CD4-positive, alpha-beta T cell (primary cell): ENCODE data around the gene ARGLU1. TPM values are rescaled to one million over a fixed set of nuclear protein-coding genes. Genes with fewer than 3 reads are reported as not detected.

Source experiments
- ATAC-seq: fragments of 200-7000 bp; cut with Tn5 transposase; one replicate; pipeline ENCODE4 v1.10.0; 2022; ENCODE audit warnings: mild to moderate bottlenecking; ENCODE audit not compliant: poor library complexity
- CTCF ChIA-PET: fragments of 350-600 bp; sonication (Branson Sonifier 250); formaldehyde crosslinking; loops from one replicate; lab custom pipeline; 2021; ENCODE audit warnings: antibody characterized with exemption, inconsistent platforms; lab: Charles Lee
- POLR2A ChIA-PET: fragments of 350-600 bp; sonication (Branson Sonifier 250); formaldehyde crosslinking; loops from one replicate; lab custom pipeline; 2021; ENCODE audit warnings: antibody characterized with exemption, inconsistent platforms; lab: Charles Lee
- DNase-seq, 14 experiments: peaks; one replicate each; pipeline ENCODE4 v3.0.0-alpha.2; 2013 to 2020; ENCODE audit warnings: mixed read lengths in 2 of 14
- H3K27ac ChIP-seq, 2 donors: one replicate each; pipeline versions ENCODE4 v1.5.1 to v1.7.0; 2013; ENCODE audit warnings: low read length in 2 of 2, low read depth in 1 of 2, mild to moderate bottlenecking in 1 of 2
- H3K27me3 ChIP-seq, 2 experiments: 1 replicate in 1 of 2; 2 replicates in 1 of 2; pipeline versions ENCODE4 v1.6.1 to v1.7.0; 2013; ENCODE audit warnings: low read length in 2 of 2, control low read depth in 1 of 2, mild to moderate bottlenecking in 1 of 2, moderate library complexity in 1 of 2; ENCODE audit not compliant: insufficient read depth in 2 of 2, control insufficient read depth in 1 of 2
- H3K36me3 ChIP-seq: one replicate; pipeline ENCODE4 v1.6.1; 2013; ENCODE audit warnings: low read length, control low read depth; ENCODE audit not compliant: insufficient read depth
- H3K4me1 ChIP-seq: one replicate; pipeline ENCODE4 v1.6.1; 2013; ENCODE audit warnings: low read length, control low read depth; ENCODE audit not compliant: insufficient read depth
- H3K4me3 ChIP-seq: one replicate; pipeline ENCODE4 v1.5.1; 2013; ENCODE audit warnings: mild to moderate bottlenecking, low read length, moderate library complexity
- H3K9me3 ChIP-seq, 2 experiments: 1 replicate in 1 of 2; 2 replicates in 1 of 2; pipeline versions ENCODE4 v1.6.1 to v1.7.0; 2013; ENCODE audit warnings: low read length in 2 of 2, mild to moderate bottlenecking in 2 of 2, control low read depth in 1 of 2, moderate library complexity in 1 of 2; ENCODE audit not compliant: control insufficient read depth in 1 of 2, insufficient read depth in 1 of 2
- H3K27ac Mint-ChIP-seq: one replicate; pipeline ENCODE4 v1.8.0; 2020; ENCODE audit warnings: mixed read lengths
- H3K27me3 Mint-ChIP-seq: one replicate; pipeline ENCODE4 v1.8.0; 2021; ENCODE audit warnings: mixed read lengths
- H3K36me3 Mint-ChIP-seq: one replicate; pipeline ENCODE4 v1.8.0; 2021; ENCODE audit warnings: low read depth, mixed read lengths
- H3K4me1 Mint-ChIP-seq: one replicate; pipeline ENCODE4 v1.8.0; 2021; ENCODE audit warnings: low read depth, mixed read lengths
- H3K4me3 Mint-ChIP-seq: one replicate; pipeline ENCODE4 v1.8.0; 2020; ENCODE audit warnings: mild to moderate bottlenecking, mixed read lengths
- H3K9me3 Mint-ChIP-seq: one replicate; pipeline ENCODE4 v1.8.0; 2020; ENCODE audit warnings: mixed read lengths
- intact Hi-C, 2 experiments: fragments of 100-400 bp; cut with DNase I in 1 of 2; cut with micrococcal nuclease in 1 of 2; formaldehyde crosslinking; loops; one replicate each; pipeline versions ENCODE4 v1.15.1 to v1.9.0; 2023 to 2025; cut with DNase I, micrococcal nuclease
- total RNA-seq, 174 experiments: library from RNA in 2 of 174; stranded (reverse) in 2 of 174; gene quantifications; one replicate each; pipeline ENCODE4 v1.2.3 and lab custom pipeline; 2021 to 2026
- TF ChIP-seq, protein P1 (sequence below): fragments of 200-600 bp; IDR thresholded peaks from one replicate; pipeline ENCODE4 v1.8.0; 2022; ENCODE audit warnings: antibody characterized with exemption, mild to moderate bottlenecking

The ARGLU1 gene
- total RNA-seq, 2 experiments from 2014 or later, result 146 to 152 TPM

DNA sequence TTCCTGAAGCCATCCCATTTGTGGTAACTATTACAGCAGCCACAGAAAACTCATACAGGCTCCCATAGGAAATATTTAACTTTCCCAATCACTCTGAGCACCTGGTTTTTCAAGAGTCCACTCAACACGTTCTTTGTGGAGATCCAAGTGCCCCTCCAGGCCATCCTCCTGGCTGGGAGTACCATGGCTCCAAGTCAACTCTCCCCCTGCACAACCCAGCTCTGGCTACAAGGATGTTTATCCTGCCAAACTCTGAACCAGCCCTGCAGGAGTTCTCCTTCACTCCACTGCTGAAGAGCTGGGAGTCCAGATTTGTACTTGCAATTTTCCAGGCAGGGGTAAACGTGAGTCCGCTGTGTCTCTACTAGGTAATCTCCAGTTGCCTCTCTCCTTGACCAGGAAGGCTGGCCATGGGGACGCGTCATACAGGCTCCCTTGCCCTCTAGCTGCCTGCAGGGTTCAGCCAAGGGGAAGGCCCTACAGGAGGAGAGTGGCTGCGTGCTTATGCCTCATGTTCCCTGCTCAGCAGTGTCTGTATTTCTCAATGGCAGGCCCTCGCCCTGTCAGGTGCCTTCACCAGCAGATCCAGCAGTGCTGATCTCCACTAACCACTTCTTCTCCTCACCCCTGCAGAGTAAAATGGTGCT lies 29.9 kb upstream of the ARGLU1 start:
- Histone ChIP-seq H3K36me3 (no peaks in the 10 kb centered on the region), H3K9me3 (no peaks in the 10 kb centered on the region), H3K27me3 (no peaks in the 10 kb centered on the region), H3K4me1 (no peaks in the 10 kb centered on the region), H3K27ac (no peak overlapping the region), H3K4me3 (no peak overlapping the region)
- H3K9me3 Mint-ChIP-seq, result no peaks in the 10 kb centered on the region
- CTCF ChIA-PET, result no interaction called here
- H3K4me3 Mint-ChIP-seq, result no peak overlapping the region
- intact Hi-C loops, result no loop called here
- no peak overlapping the region for H3K27ac Mint-ChIP-seq
- H3K4me1 Mint-ChIP-seq, result peaks cover 18% of the 10 kb centered on the region
- ATAC-seq (no peak), DNase-seq (no peak)
- POLR2A ChIA-PET, result no interaction called here
- H3K36me3 Mint-ChIP-seq, result no peaks in the 10 kb centered on the region
- TF ChIP-seq, protein P1, sequence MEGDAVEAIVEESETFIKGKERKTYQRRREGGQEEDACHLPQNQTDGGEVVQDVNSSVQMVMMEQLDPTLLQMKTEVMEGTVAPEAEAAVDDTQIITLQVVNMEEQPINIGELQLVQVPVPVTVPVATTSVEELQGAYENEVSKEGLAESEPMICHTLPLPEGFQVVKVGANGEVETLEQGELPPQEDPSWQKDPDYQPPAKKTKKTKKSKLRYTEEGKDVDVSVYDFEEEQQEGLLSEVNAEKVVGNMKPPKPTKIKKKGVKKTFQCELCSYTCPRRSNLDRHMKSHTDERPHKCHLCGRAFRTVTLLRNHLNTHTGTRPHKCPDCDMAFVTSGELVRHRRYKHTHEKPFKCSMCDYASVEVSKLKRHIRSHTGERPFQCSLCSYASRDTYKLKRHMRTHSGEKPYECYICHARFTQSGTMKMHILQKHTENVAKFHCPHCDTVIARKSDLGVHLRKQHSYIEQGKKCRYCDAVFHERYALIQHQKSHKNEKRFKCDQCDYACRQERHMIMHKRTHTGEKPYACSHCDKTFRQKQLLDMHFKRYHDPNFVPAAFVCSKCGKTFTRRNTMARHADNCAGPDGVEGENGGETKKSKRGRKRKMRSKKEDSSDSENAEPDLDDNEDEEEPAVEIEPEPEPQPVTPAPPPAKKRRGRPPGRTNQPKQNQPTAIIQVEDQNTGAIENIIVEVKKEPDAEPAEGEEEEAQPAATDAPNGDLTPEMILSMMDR, result no peak
- H3K27me3 Mint-ChIP-seq, result peaks cover 21% of the 10 kb centered on the region

DNA sequence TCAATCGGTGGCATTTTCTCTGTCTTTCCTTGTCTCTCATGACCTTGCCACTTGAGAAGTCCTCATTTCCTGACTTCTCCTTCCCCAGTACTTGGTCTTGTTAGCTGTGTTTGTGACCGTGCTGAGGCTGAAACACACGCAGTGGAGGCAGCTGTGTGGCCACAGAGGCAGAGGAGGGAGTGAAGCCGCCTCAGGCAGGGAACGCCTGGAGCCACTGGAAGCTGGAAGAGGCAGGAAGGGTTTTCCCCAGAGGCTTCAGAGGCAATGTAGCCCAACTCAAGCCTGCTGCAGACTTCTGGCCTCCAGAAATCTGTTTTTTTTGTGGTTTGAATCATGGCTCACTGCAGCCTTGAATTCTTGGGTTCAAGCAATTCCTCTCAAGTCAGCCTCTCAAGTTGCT lies 29.2 kb upstream of the ARGLU1 start:
- Mint-ChIP-seq H3K4me1 (peaks cover 12% of the 10 kb centered on the region), H3K4me3 (no peak overlapping the region), H3K9me3 (no peaks in the 10 kb centered on the region), H3K27me3 (peaks cover 26% of the 10 kb centered on the region), H3K27ac (no peak overlapping the region), H3K36me3 (no peaks in the 10 kb centered on the region)
- ATAC-seq (no peak), DNase-seq (no peak)
- Histone ChIP-seq H3K9me3 (no peaks in the 10 kb centered on the region), H3K27ac (no peak overlapping the region), H3K36me3 (no peaks in the 10 kb centered on the region), H3K4me3 (no peak overlapping the region), H3K4me1 (no peaks in the 10 kb centered on the region), H3K27me3 (no peaks in the 10 kb centered on the region)
- intact Hi-C loops, result no loop called here
- ChIA-PET POLR2A (no interaction called here), CTCF (no interaction called here)
- TF ChIP-seq, protein P1, result no peak

DNA sequence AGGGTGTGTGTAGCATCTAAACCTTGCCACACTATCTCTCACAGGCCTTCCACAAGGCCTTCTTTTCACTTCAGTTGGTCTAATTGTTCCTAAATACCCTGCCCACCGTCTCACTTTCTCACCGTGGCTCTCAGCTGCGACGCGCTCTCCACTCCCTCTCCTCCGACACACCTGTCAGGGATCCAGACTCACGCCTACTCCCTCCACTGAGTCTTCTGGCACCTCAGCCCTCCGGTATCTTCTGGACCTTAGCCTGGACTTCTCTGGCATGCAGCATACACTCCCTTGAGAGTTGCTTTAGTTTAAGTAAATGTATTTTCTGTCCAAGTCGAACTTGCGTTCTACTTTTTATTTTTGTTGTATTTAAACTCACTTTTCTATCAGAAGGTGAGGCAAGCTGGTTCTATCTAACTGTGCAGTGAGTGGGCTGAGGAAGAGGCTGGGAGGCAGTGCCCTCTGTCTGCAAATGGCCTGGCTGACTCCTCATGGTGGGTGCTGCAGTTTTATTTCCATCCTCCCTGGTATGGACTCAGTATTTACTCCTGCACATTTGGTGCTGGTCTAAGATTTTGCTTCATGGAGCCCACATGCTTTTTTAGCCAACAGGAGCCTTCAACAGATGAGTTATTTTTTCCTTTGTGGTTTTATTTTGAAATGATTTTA lies 28.5 kb upstream of the ARGLU1 start:
- Histone ChIP-seq H3K4me3 (no peak overlapping the region), H3K27me3 (no peaks in the 10 kb centered on the region), H3K27ac (no peak overlapping the region), H3K36me3 (no peaks in the 10 kb centered on the region), H3K4me1 (no peaks in the 10 kb centered on the region), H3K9me3 (no peaks in the 10 kb centered on the region)
- Mint-ChIP-seq H3K4me1 (peaks cover 11% of the 10 kb centered on the region), H3K9me3 (no peaks in the 10 kb centered on the region), H3K27ac (no peak overlapping the region), H3K27me3 (peaks cover 34% of the 10 kb centered on the region), H3K4me3 (no peak overlapping the region), H3K36me3 (no peaks in the 10 kb centered on the region)
- intact Hi-C loops, result no loop called here
- POLR2A ChIA-PET, result no interaction called here
- CTCF ChIA-PET, result interaction anchor here (1.0 kb wide), 1 partner anchor 16 kb away, joined by 4 read pairs; no protein-coding TSS in a partner anchor
- ATAC-seq (no peak), DNase-seq (no peak)
- TF ChIP-seq, protein P1, result no peak
